ENCODE data around the gene SAYSD1.

Gene SAYSD1

GRCh38 chr6:39080246-39080875 is 34.6 kb downstream of the SAYSD1 start:
- H3K36me3 Mint-ChIP-seq (ENCODE audit: low read depth) = no peaks in the 10 kb centered on the region
- no peaks in the 10 kb centered on the region for H3K9me3 Mint-ChIP-seq
- H3K4me3 Mint-ChIP-seq = no peak overlapping the region
- no peaks in the 10 kb centered on the region for H3K4me1 Mint-ChIP-seq
- H3K27ac Mint-ChIP-seq = no peak overlapping the region
- peaks cover 63% of the 10 kb centered on the region for H3K27me3 Mint-ChIP-seq (ENCODE audit: low read depth)
- no peak for TF ChIP-seq CTCF (IDR thresholded peaks at IDR 0.05; ENCODE audit: unreplicated experiment in 3 of 3)

GRCh38 chr6:39079197-39080125 is 35.5 kb downstream of the SAYSD1 start:
- Mint-ChIP-seq H3K4me3 (no peak overlapping the region), H3K36me3 (ENCODE audit: low read depth) (no peaks in the 10 kb centered on the region), H3K4me1 (no peaks in the 10 kb centered on the region)

GRCh38 chr6:39078695-39079094 is 36.3 kb downstream of the SAYSD1 start:
- TF ChIP-seq CTCF (IDR thresholded peaks at IDR 0.05; ENCODE audit: unreplicated experiment in 3 of 3) = no peak
- H3K36me3 Mint-ChIP-seq (ENCODE audit: low read depth) = no peaks in the 10 kb centered on the region
- no peak overlapping the region for H3K4me3 Mint-ChIP-seq
- no peaks in the 10 kb centered on the region for H3K9me3 Mint-ChIP-seq
- H3K27me3 Mint-ChIP-seq (ENCODE audit: low read depth) = peaks cover 56% of the 10 kb centered on the region
- no peak overlapping the region for H3K27ac Mint-ChIP-seq
- H3K4me1 Mint-ChIP-seq = no peaks in the 10 kb centered on the region

More at GRCh38 chr6:39079197-39080125, 35.5 kb downstream of the SAYSD1 start:
- H3K27me3 Mint-ChIP-seq (ENCODE audit: low read depth) = peaks cover 62% of the 10 kb centered on the region
- no peak for TF ChIP-seq CTCF (IDR thresholded peaks at IDR 0.05; ENCODE audit: unreplicated experiment in 3 of 3)
- H3K27ac Mint-ChIP-seq = no peak overlapping the region
- no peaks in the 10 kb centered on the region for H3K9me3 Mint-ChIP-seq

DNA sequence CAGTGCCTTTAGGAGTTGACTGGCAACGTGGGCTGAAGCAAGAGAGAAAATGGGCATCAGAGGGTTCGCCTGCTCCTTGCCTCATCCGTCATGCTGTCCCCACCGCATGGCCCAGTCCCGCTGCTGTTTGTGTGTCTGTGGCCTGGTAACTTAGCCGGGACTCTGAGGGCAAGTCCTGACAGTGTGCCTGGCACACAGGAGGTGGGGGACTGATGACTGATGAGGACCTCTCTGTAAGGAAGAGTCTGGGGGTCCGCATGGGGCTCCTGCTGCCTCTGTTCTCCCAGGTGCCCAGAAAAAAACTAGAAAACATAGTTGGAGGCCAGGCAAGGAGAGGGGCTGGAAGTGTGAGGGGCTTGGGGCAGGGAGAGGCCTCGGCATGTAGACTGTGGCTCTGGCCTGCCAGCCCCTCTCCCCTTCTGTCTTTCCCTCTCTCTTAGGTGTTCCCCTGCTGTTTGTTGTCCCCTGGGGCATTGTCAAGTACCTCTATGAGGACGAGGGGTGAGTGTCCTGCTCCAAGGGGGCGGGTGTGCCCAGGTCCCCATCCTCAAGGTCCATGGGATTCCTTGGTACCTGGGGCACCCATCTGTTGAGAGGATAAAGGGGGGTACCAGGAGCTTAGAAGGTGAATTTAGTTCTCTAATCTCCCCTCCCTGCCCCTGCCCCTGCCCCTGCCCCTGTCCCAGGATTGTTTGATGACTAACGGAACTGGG is 36.9 kb downstream of the SAYSD1 start:
- no peak for TF ChIP-seq CTCF (IDR thresholded peaks at IDR 0.05; ENCODE audit: unreplicated experiment in 3 of 3)

GRCh38 chr6:39076623-39077535 is 38.1 kb downstream of the SAYSD1 start:
- Mint-ChIP-seq H3K9me3 (no peaks in the 10 kb centered on the region), H3K27ac (no peak overlapping the region), H3K4me3 (no peak overlapping the region), H3K36me3 (ENCODE audit: low read depth) (no peaks in the 10 kb centered on the region), H3K27me3 (ENCODE audit: low read depth) (peaks cover 49% of the 10 kb centered on the region), H3K4me1 (no peaks in the 10 kb centered on the region)
- TF ChIP-seq CTCF (IDR thresholded peaks at IDR 0.05; ENCODE audit: unreplicated experiment in 3 of 3) = no peak

More for the DNA sequence above, 36.9 kb downstream of the SAYSD1 start:
- H3K27ac Mint-ChIP-seq = no peak overlapping the region
- no peaks in the 10 kb centered on the region for H3K9me3 Mint-ChIP-seq
- H3K4me1 Mint-ChIP-seq = no peaks in the 10 kb centered on the region
- H3K27me3 Mint-ChIP-seq (ENCODE audit: low read depth) = peaks cover 55% of the 10 kb centered on the region
- H3K4me3 Mint-ChIP-seq = no peak overlapping the region
- no peaks in the 10 kb centered on the region for H3K36me3 Mint-ChIP-seq (ENCODE audit: low read depth)

Data from nephron (organoid).